Smooth muscle cell (in vitro differentiated cells): ENCODE measurements around the gene ERVV-1. TPM values are rescaled to one million over a fixed set of nuclear protein-coding genes. Genes with fewer than 3 reads are reported as not detected.
A peak's percentile ranks its signal among the peaks of the same experiment; 100 is the strongest.

ENCODE experiments used
- DNase-seq: peaks from one replicate; lab custom pipeline; 2025; ENCODE audit not compliant: unreplicated experiment; lab: John Stamatoyannopoulos, UW
- H2AFZ ChIP-seq: fragments of 200-600 bp; sonication (generic); 2 replicates; pipeline ENCODE4 v1.6.0; 2016; ENCODE audit warnings: antibody characterized with exemption, low read depth, mild to moderate bottlenecking
- H3F3A ChIP-seq: fragments of 200-600 bp; sonication (generic); 2 replicates; pipeline ENCODE4 v1.6.0; 2017; ENCODE audit warnings: antibody characterized with exemption, low read depth
- H3K27ac ChIP-seq: fragments of 200-600 bp; sonication (generic); 2 replicates; pipeline ENCODE4 v1.5.1; 2016; ENCODE audit warnings: low read depth, mild to moderate bottlenecking
- H3K27me3 ChIP-seq: fragments of 200-600 bp; sonication (generic); 2 replicates; pipeline ENCODE4 v1.6.1; 2016; ENCODE audit warnings: low read depth, mild to moderate bottlenecking
- H3K36me3 ChIP-seq: fragments of 200-600 bp; sonication (generic); 2 replicates; pipeline ENCODE4 v1.5.1; 2016; ENCODE audit warnings: low read depth
- H3K4me1 ChIP-seq: fragments of 200-600 bp; sonication (generic); 2 replicates; pipeline ENCODE4 v1.5.1; 2016; ENCODE audit warnings: low read depth
- H3K4me2 ChIP-seq: fragments of 200-600 bp; sonication (generic); 2 replicates; pipeline ENCODE4 v1.6.0; 2016; ENCODE audit warnings: mild to moderate bottlenecking
- H3K4me3 ChIP-seq: fragments of 200-600 bp; sonication (generic); 2 replicates; pipeline ENCODE4 v1.5.1; 2016; ENCODE audit warnings: mild to moderate bottlenecking
- H3K79me2 ChIP-seq: fragments of 200-600 bp; sonication (generic); 2 replicates; pipeline ENCODE4 v1.6.0; 2016; ENCODE audit warnings: low read depth, mild to moderate bottlenecking
- H3K9ac ChIP-seq: fragments of 200-600 bp; sonication (generic); 2 replicates; pipeline ENCODE4 v1.6.0; 2016; ENCODE audit warnings: low read depth
- H3K9me3 ChIP-seq: fragments of 200-600 bp; sonication (generic); replicated peaks from 2 replicates; pipeline ENCODE4 v1.5.1; 2016; ENCODE audit warnings: low read depth
- H4K20me1 ChIP-seq: fragments of 200-600 bp; sonication (generic); 2 replicates; pipeline ENCODE4 v1.6.0; 2016; ENCODE audit warnings: low read depth
- CTCF ChIP-seq: fragments of 200-600 bp; sonication (generic); IDR thresholded peaks from 2 replicates; pipeline ENCODE4 v1.5.1; 2017; ENCODE audit warnings: borderline replicate concordance, mild to moderate bottlenecking, antibody characterized with exemption; ENCODE audit not compliant: insufficient read depth, poor library complexity, severe bottlenecking
- WGBS: methylation state at CpG from one replicate; pipeline ENCODE4 v1.1.7; 2016; ENCODE audit warnings: low lambda C conversion rate; 5-methylcytosine and 5-hydroxymethylcytosine counted together
- polyA plus RNA-seq: library from polyadenylated mRNA; unstranded; fragments of >200 nt; fragmentation: Nextera tagmentation; extraction: Ambion mirVana; gene quantifications from 2 replicates; pipeline ENCODE4 v1.2.1, GENCODE V29; 2016
- total RNA-seq: library from RNA; depleted of rRNA; stranded (reverse); fragments of >200 nt; gene quantifications from 2 replicates; pipeline ENCODE4 v1.2.3, GENCODE V29; 2014

Gene ERVV-1
- total and polyA plus RNA-seq, 2 experiments from 2014 or later: 0.09 to 0.21 TPM

GRCh38 chr19:53057904-53058580, 44.3 kb downstream of the ERVV-1 start:
- no peak for TF ChIP-seq CTCF
- H3K9me3 ChIP-seq: no peaks in the 10 kb centered on the region
- no peaks in the 10 kb centered on the region for H4K20me1 ChIP-seq
- H3K4me2 ChIP-seq: peak overlapping the region; percentile 84
- H3K27me3 ChIP-seq: no peaks in the 10 kb centered on the region
- WGBS: 11% methylated on average over 57 of the region's 59 CpGs
- no peaks in the 10 kb centered on the region for H3K36me3 ChIP-seq
- no peak for DNase-seq
- no peak overlapping the region for H3K9ac ChIP-seq
- no peaks in the 10 kb centered on the region for H3F3A ChIP-seq
- H2AFZ ChIP-seq: no peak overlapping the region
- H3K4me1 ChIP-seq: no peaks in the 10 kb centered on the region
- peak overlapping the region; percentile 46 for H3K4me3 ChIP-seq
- no peaks in the 10 kb centered on the region for H3K79me2 ChIP-seq
- no peak overlapping the region for H3K27ac ChIP-seq

Other genes with a start within 250 kb of the ERVV-1 start
- gene ZNF600, start 227.1 kb upstream of the ERVV-1 start, total RNA-seq: 7.1 and 14.8 TPM in 2 replicates
- gene ZNF600, start 227.1 kb upstream of the ERVV-1 start, polyA plus RNA-seq: 3.6 and 8.8 TPM in 2 replicates
- gene ZNF28, start 192.3 kb upstream of the ERVV-1 start, total RNA-seq: 15.6 TPM in 2 replicates
- 10.7 and 14.3 TPM in 2 replicates for gene ZNF28, start 192.3 kb upstream of the ERVV-1 start, polyA plus RNA-seq
- gene ZNF468, start 156.3 kb upstream of the ERVV-1 start, total RNA-seq: 18.9 and 23.4 TPM in 2 replicates
- gene ZNF468, start 156.3 kb upstream of the ERVV-1 start, polyA plus RNA-seq: 8.8 and 14.8 TPM in 2 replicates
- 14.7 and 16.1 TPM in 2 replicates for gene ZNF320, start 116.3 kb upstream of the ERVV-1 start, total RNA-seq
- 6.2 and 8.4 TPM in 2 replicates for gene ZNF320, start 116.3 kb upstream of the ERVV-1 start, polyA plus RNA-seq
- gene ZNF888, start 90.5 kb upstream of the ERVV-1 start, total RNA-seq: 8.6 and 11.9 TPM in 2 replicates
- 1.6 and 4.2 TPM in 2 replicates for gene ZNF888, start 90.5 kb upstream of the ERVV-1 start, polyA plus RNA-seq
- gene ZNF816, start 51.0 kb upstream of the ERVV-1 start, total RNA-seq: 9.2 and 17.9 TPM in 2 replicates
- gene ZNF816, start 51.0 kb upstream of the ERVV-1 start, polyA plus RNA-seq: 5.6 and 9.1 TPM in 2 replicates
- 0.09 TPM in 2 replicates for gene ERVV-2, start 30.8 kb downstream of the ERVV-1 start, total RNA-seq
- not detected in 2 replicates for gene ERVV-2, start 30.8 kb downstream of the ERVV-1 start, polyA plus RNA-seq
- 36.0 and 37.8 TPM in 2 replicates for gene ZNF160, start 89.5 kb downstream of the ERVV-1 start, total RNA-seq
- 18.5 and 22.3 TPM in 2 replicates for gene ZNF160, start 89.5 kb downstream of the ERVV-1 start, polyA plus RNA-seq
- 14.8 and 48.7 TPM in 2 replicates for gene ZNF415, start 119.0 kb downstream of the ERVV-1 start, total RNA-seq
- 6.7 and 12.4 TPM in 2 replicates for gene ZNF415, start 119.0 kb downstream of the ERVV-1 start, polyA plus RNA-seq
- gene ZNF347, start 145.1 kb downstream of the ERVV-1 start, total RNA-seq: 9.9 and 17.8 TPM in 2 replicates
- gene ZNF347, start 145.1 kb downstream of the ERVV-1 start, polyA plus RNA-seq: 4.5 and 4.7 TPM in 2 replicates
- 2.8 and 9.9 TPM in 2 replicates for gene ZNF665, start 179.4 kb downstream of the ERVV-1 start, total RNA-seq
- 4.4 and 6.0 TPM in 2 replicates for gene ZNF665, start 179.4 kb downstream of the ERVV-1 start, polyA plus RNA-seq
- 43.0 and 62.4 TPM in 2 replicates for gene ZNF677, start 241.0 kb downstream of the ERVV-1 start, total RNA-seq
- 25.4 and 29.7 TPM in 2 replicates for gene ZNF677, start 241.0 kb downstream of the ERVV-1 start, polyA plus RNA-seq
- gene VN1R2, start 244.4 kb downstream of the ERVV-1 start, total RNA-seq: not detected in 2 replicates
- gene VN1R2, start 244.4 kb downstream of the ERVV-1 start, polyA plus RNA-seq: not detected in 2 replicates